Glutamatergic neuron (in vitro differentiated cells): ENCODE measurements around the gene SETD5. TPM values are rescaled to one million over a fixed set of nuclear protein-coding genes. Genes with fewer than 3 reads are reported as not detected.

ENCODE experiments used
- DNase-seq: peaks from one replicate; pipeline ENCODE4 v3.0.0; 2022
- H3K27ac Mint-ChIP-seq: one replicate; pipeline ENCODE4 v1.8.0; 2020; ENCODE audit warnings: mild to moderate bottlenecking, mixed read lengths, inconsistent platforms; ENCODE audit not compliant: unreplicated experiment
- H3K27me3 Mint-ChIP-seq: one replicate; pipeline ENCODE4 v1.8.0; 2020; ENCODE audit warnings: mild to moderate bottlenecking, moderate library complexity, mixed read lengths, inconsistent platforms; ENCODE audit not compliant: unreplicated experiment
- H3K36me3 Mint-ChIP-seq: one replicate; pipeline ENCODE4 v1.8.0; 2020; ENCODE audit warnings: mild to moderate bottlenecking, mixed read lengths, inconsistent platforms; ENCODE audit not compliant: unreplicated experiment
- H3K4me1 Mint-ChIP-seq: one replicate; pipeline ENCODE4 v1.8.0; 2020; ENCODE audit warnings: mild to moderate bottlenecking, low read depth, mixed read lengths, inconsistent platforms; ENCODE audit not compliant: unreplicated experiment
- H3K4me3 Mint-ChIP-seq: one replicate; pipeline ENCODE4 v1.8.0; 2020; ENCODE audit warnings: mild to moderate bottlenecking, mixed read lengths, inconsistent platforms; ENCODE audit not compliant: unreplicated experiment
- H3K9me3 Mint-ChIP-seq: one replicate; pipeline ENCODE4 v1.8.0; 2020; ENCODE audit warnings: mild to moderate bottlenecking, moderate library complexity, mixed read lengths, inconsistent platforms; ENCODE audit not compliant: unreplicated experiment
- CTCF ChIP-seq: fragments of 200-600 bp; sonication (generic); IDR thresholded peaks from one replicate; pipeline ENCODE4 v1.5.0; 2021; ENCODE audit not compliant: partially characterized antibody, unreplicated experiment
- total RNA-seq: library from RNA; stranded (reverse); fragmentation: NEBNext Ultra II Directional; extraction: Animal tissue kit (Norgen Biotek cat#: 25700); gene quantifications from one replicate; pipeline ENCODE4 v1.2.1, GENCODE V29; 2021; ENCODE audit not compliant: unreplicated experiment

Gene SETD5
- total RNA-seq, 1 donor from 2014 or later = 337 TPM

GRCh38 chr3:9430733-9431132, 33.3 kb downstream of the SETD5 start:
- DNase-seq = no peak
- no peak for TF ChIP-seq CTCF
- no peak overlapping the region for H3K4me3 Mint-ChIP-seq
- no peaks in the 10 kb centered on the region for H3K36me3 Mint-ChIP-seq
- peaks cover 11% of the 10 kb centered on the region for H3K4me1 Mint-ChIP-seq
- peaks cover 6% of the 10 kb centered on the region for H3K9me3 Mint-ChIP-seq
- no peaks in the 10 kb centered on the region for H3K27me3 Mint-ChIP-seq
- no peak overlapping the region for H3K27ac Mint-ChIP-seq

- Mint-ChIP-seq H3K36me3 (no peaks in the 10 kb centered on the region), H3K4me1 (peaks cover 9% of the 10 kb centered on the region), H3K4me3 (no peak overlapping the region), H3K9me3 (peaks cover 6% of the 10 kb centered on the region), H3K27me3 (no peaks in the 10 kb centered on the region), H3K27ac (peak overlapping the region; percentile 65)
- TF ChIP-seq CTCF = no peak
- DNase-seq = no peak
These were observed 36.5 kb downstream of the SETD5 start for GRCh38 chr3:9433627-9434521.

GRCh38 chr3:9435316-9435715, 37.9 kb downstream of the SETD5 start:
- peaks cover 6% of the 10 kb centered on the region for H3K9me3 Mint-ChIP-seq
- H3K27ac Mint-ChIP-seq = no peak overlapping the region
- H3K36me3 Mint-ChIP-seq = no peaks in the 10 kb centered on the region
- H3K4me1 Mint-ChIP-seq = peaks cover 1% of the 10 kb centered on the region
- no peak overlapping the region for H3K4me3 Mint-ChIP-seq
- H3K27me3 Mint-ChIP-seq = no peaks in the 10 kb centered on the region
- TF ChIP-seq CTCF = no peak
- no peak for DNase-seq

GRCh38 chr3:9439331-9439730, 41.9 kb downstream of the SETD5 start:
- Mint-ChIP-seq H3K36me3 (no peaks in the 10 kb centered on the region), H3K4me1 (no peaks in the 10 kb centered on the region), H3K9me3 (peaks cover 2% of the 10 kb centered on the region), H3K27ac (no peak overlapping the region), H3K27me3 (no peaks in the 10 kb centered on the region), H3K4me3 (no peak overlapping the region)
- no peak for TF ChIP-seq CTCF
- no peak for DNase-seq

GRCh38 chr3:9441501-9442221, 44.2 kb downstream of the SETD5 start:
- H3K27ac Mint-ChIP-seq = peak overlapping the region; percentile 1
- H3K27me3 Mint-ChIP-seq = peaks cover 2% of the 10 kb centered on the region

More at GRCh38 chr3:9441501-9442221, 44.2 kb downstream of the SETD5 start:
- DNase-seq = no peak
- Mint-ChIP-seq H3K4me1 (no peaks in the 10 kb centered on the region), H3K4me3 (no peak overlapping the region), H3K36me3 (no peaks in the 10 kb centered on the region), H3K9me3 (no peaks in the 10 kb centered on the region)
- no peak for TF ChIP-seq CTCF
